HG02840 (cell line): ENCODE results near the gene PRDX5.

Source experiments
- ATAC-seq: cut with Tn5 transposase; IDR thresholded peaks from one replicate; pipeline ENCODE4 v1.9.1; 2021; ENCODE audit warnings: mild to moderate bottlenecking, moderate library complexity, moderate number of reproducible peaks; ENCODE audit not compliant: unreplicated experiment, low FRiP score

Gene PRDX5

DNA sequence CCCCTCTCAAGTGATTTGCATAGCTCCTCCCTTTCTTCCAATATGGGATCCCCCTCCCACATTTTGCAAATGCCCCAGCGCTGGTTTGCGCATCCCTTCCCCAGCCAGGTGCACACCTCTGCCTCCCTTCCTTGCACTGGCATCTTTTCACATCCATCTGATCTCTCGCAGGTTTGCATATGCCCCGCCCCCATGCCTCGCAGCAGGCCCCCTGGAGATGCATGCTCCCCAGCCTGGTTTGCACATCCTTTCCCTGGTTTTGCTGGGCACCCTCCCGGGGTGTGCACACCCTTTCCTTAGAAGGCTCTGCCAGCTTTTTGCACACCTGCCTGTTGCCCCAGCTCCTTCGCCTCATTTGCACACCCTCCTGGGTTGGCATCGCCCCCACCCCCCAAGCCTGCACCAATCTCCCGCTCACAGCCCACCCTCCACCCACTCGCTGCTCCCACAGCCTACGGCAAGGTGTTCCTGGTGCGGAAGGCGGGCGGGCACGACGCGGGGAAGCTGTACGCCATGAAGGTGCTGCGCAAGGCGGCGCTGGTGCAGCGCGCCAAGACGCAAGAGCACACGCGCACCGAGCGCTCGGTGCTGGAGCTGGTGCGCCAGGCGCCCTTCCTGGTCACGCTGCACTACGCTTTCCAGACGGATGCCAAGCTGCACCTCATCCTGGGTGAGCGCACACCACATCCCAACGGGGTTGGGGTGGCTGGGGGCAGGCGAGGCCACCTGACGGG lies 42.0 kb downstream of the PRDX5 start:
- no peak for ATAC-seq

GRCh38 chr11:64360448-64360921 lies 42.6 kb downstream of the PRDX5 start:
- no peak for ATAC-seq

- no peak for ATAC-seq
These were observed 43.7 kb downstream of the PRDX5 start for GRCh38 chr11:64361659-64362058.

- ATAC-seq = no peak
These were observed 44.4 kb downstream of the PRDX5 start for GRCh38 chr11:64362339-64362738.

- ATAC-seq = no peak
These were observed 46.5 kb downstream of the PRDX5 start for GRCh38 chr11:64364435-64364834.

DNA sequence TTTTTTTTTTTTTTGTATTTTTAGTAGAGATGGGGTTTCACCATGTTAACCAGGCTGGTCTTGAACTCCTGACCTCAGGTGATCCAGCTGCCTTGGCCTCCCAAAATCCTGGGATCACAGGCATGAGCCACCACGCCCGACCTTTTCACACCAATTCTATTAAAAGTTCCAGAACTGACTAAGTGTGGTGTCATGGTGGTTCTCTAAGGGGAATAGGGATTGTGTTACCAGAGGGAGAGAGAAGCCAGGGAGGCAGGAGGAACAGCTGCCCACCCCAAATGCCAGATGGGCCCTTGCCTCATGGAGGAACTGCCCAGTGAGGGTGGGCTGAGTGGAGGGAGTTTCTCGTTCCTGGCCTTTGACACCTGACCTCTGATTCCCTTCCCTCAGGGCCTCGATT lies 47.0 kb downstream of the PRDX5 start:
- no peak for ATAC-seq

DNA sequence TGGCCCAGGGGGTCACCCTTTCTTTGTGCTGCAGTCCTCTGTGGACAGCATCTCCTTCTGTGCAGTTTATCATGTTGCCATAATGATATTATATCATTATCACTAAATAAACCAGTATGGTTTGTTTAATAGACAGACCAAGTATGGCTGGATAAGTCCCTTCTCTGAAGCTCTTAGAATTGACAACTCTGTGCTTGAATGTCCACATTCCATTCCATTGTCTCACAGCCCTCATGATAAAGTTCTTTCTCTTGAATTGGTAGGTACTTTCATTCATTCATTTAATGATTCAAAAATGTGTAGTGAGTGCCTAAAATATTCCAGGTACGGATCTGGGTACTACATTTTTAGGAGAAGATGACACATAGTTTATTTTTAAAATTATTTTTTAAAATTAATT lies 48.8 kb downstream of the PRDX5 start:
- ATAC-seq = no peak

GRCh38 chr11:64367931-64368672 lies 50.2 kb downstream of the PRDX5 start:
- ATAC-seq = no peak

GRCh38 chr11:64368673-64369074 lies 50.8 kb downstream of the PRDX5 start:
- ATAC-seq = no peak

- no peak for ATAC-seq
These were observed 51.8 kb downstream of the PRDX5 start for GRCh38 chr11:64369440-64370421.

DNA sequence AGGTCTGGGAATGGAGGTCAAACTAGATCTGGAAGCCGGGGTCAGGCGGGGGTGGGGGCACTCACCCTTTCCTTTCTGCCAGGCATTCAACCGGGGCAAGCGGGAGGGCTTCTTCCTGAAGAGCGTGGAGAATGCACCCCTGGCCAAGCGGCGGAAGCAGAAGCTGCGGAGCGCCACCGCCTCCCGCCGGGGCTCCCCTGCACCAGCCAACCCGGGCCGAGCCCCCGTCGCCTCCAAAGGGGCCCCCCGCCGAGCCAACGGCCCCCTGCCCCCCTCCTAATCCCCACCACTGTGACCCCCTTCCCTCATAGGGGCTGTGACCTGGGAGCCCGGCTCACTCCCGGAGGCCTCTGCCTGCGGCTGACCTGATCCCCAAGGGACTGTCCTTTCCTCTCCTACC lies 53.3 kb downstream of the PRDX5 start:
- ATAC-seq = no peak
